Measurements from ENCODE around the gene SEMA5A.

The SEMA5A gene

DNA sequence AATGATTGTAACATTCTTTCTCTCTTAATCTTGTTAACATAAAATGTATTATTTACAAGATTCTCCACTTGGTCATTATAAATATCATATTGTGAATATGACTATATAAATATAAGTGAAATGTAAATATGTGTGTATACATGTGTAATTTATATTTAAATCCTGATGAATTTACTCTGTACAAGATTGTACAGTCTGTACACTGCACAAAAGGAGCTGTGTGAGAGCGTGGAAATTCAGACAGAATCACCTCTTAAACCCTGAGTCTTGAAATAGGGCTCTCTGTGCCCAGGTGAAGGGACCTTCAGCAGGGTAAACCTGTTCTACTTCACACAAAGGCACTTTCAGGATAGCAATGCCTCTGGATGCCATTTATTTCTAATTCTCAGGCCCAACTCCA is 456.0 kb downstream of the SEMA5A start:
- no peak for FAIRE-seq

GRCh38 chr5:9082996-9083395 is 462.9 kb downstream of the SEMA5A start:
- no peak for FAIRE-seq

GRCh38 chr5:9072701-9073100 is 473.2 kb downstream of the SEMA5A start:
- FAIRE-seq, result no peak

DNA sequence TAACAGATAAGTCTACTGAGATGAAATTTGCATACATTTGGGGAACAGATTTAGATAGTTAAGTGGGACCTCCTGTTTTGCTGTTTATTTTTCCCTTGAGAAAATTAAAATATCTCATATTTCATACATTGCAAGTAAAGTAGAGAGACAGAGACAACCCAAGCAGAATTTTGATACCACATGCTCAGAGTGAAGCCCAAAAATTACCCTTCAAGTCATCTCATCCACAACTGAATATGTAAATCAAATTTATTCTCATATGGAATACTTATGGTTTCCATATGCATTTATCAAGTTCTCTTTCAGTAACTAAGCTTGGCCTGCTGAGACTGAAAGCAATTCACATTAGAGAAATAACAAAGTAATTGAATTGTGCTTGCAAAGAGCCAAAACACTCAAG is 474.4 kb downstream of the SEMA5A start:
- no peak for FAIRE-seq

DNA sequence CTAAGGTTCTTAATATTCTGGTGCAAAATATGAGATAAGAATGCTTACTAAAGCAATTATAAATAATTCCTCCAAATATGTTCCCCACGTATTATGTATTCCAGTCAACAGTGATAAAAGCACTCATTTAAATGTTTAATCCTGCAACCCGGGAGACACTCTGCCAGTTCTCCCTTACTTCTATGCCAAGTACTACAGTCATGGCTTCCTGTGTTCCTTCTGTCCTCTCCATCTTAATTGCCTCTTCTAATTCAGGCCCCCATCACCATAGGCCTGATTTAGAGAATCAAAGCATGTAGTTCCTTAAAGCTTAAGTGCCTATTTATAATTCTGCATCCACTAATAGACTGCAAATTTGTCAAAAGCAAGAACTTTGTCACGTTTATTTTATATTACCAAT is 474.8 kb downstream of the SEMA5A start:
- no peak for FAIRE-seq

DNA sequence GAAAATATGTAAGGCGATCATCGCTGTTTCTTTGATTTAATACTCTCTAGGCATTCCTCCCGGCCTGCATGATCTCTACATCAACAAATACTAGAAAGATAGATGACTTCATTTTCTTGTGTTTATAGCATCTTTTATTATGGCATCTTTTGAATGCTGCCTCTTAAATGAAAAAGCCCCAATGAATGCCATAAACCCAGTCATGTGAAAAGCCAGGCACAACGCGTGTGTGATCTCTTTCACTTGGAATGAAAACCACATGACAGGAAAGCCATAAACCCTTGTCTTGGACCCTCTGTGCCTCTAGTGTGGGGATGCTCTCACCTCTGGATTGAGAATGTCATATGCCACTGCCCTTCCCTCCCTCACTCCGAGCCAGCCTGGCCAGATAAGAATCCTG is 476.2 kb downstream of the SEMA5A start:
- FAIRE-seq, result no peak

- FAIRE-seq, result no peak
Observed at GRCh38 chr5:9067154-9067553, 478.7 kb downstream of the SEMA5A start.

GRCh38 chr5:9066349-9066748 is 479.5 kb downstream of the SEMA5A start:
- FAIRE-seq, result no peak

- no peak for FAIRE-seq
Observed at GRCh38 chr5:9063615-9064245, 482.1 kb downstream of the SEMA5A start.

GRCh38 chr5:9062873-9063272 is 483.0 kb downstream of the SEMA5A start:
- FAIRE-seq, result no peak

- FAIRE-seq, result no peak
Observed at GRCh38 chr5:9059920-9060691, 485.8 kb downstream of the SEMA5A start.

DNA sequence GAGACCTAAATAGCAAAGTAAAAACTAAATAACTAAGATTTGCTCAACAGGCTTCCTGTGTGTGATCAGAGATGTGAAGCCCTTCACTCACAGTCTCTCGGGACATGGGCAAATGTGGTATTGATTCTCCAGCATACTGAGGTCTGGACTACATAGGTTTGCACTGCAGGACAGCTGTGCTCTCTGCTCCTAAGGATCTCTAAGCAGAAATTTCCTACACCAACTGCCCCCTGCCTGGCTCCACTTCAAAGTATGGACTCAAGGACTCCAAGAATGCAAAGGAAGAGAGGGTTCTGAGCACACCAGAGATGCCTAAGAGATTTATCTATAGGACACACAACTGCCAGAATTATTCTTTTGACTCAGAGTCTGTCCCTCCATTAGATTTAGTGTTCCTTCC is 487.2 kb downstream of the SEMA5A start:
- FAIRE-seq, result no peak

DNA sequence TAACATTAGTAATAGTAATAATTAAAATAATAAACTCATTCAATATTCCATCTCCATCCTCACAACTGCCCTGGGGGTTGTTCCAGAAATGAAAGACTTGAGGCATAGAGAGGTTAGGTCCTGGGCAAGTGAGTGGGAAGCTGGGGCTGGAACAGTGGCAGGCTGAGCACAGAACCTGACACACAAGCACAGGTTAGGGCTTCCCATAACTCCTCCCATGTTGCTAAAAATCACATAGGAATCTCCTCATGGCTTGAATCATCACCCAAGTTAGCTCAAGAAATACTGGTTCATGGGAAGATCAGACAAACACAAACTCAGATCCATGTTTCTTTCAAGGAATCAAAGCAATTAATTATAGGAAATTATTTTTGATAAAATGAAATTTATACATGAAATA is 487.7 kb downstream of the SEMA5A start:
- FAIRE-seq, result no peak

DNA sequence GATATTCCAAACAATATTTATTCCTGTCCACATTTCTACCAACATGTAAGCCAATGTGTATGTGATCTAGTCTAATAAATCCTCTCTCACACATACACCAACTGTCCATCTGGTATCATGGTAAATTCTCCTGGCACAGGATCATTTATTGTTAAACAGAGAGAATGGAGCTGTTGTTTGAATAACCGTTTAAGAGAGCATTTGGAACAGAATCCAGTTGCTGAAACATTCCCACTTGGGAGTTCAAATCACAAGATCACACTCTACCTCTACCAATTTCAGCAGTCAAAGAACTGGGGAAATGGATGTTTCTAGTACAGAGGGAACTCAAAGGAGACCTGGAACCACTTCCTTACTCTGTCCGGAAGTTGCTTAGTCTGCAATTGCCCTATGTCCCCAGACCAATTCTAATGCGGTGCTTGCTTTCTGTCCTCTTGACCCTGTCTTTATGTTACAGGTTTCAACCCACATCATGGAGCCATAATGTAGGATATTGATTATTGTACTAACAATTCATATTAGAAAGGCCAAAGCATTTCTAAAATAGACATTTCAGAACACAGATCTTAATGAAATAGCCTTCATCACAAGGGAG is 488.4 kb downstream of the SEMA5A start:
- FAIRE-seq, result no peak

DNA sequence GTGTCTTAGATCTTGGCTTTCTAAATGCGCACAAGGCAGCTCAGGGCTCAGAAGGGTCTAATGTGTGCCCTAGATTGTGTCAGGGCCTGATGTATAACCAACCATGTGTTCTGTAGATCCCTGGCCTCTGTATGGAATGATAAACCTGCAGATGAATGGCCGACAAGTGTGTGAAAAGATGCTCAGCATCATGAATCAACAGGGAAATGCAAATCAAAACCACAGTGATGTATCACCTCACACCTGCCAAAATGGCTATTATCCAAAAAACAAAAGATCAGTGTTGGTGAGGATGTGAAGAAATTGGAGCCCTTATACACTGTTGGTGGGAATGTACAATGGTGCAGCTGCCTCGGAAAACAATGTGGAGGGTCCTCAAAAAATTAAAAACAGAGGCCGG is 489.8 kb downstream of the SEMA5A start:
- no peak for FAIRE-seq

DNA sequence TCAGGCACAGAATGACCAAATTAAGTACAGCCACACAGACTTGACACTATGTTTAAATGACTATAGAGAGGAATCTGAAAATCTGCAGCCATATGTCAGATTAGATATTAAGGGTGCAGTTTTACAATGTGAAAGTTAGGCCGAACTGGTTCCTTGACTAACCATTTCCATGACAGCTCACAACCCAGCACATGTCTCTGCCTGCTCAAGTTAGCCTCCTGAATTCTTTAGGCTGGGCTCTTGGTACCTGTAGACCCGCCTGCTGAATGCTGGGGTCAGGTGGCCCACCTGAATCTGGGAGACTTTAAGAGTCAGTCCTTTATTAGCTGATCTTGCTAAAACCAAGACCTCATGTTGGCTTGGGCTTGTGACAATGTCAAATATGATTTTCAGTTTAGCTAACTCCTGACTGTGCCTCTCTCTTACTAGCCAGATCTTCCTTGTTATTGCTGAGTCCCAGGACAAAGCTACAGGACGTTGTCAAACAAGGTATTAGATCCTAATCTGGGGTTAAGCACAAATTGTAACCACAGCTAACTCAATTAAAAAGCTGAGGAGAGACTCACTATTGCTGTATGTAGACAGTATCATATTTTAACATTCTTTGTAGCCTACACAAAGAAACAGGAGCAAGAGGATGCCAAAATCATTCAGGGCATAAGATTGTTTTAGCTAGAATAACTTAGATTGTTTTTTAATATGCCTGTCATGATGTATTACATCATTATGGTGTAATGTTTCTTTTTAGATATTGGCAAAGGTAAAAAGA is 490.9 kb downstream of the SEMA5A start:
- no peak for FAIRE-seq

GRCh38 chr5:9054322-9054721 is 491.6 kb downstream of the SEMA5A start:
- no peak for FAIRE-seq

DNA sequence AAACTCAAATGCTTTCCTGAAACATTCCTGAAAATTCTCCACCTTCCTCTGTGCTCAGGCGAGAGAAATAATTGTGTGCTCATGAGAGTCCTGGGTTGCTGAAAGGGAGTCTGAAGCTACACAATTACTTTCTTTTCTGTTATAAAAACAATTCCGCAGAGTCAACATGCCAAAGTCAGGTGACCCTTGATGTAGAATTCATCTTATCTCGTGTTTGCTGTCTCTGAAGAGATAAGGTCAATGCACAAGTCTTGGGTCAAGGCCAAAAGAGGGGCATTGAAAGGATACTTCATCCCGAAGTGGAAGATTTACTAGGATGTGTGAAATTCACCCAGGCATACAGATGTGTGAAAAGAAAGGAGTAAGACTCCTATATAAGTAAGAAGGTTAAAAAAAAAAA is 493.5 kb downstream of the SEMA5A start:
- FAIRE-seq, result no peak

- no peak for FAIRE-seq
Observed at GRCh38 chr5:9051779-9052178, 494.1 kb downstream of the SEMA5A start.

DNA sequence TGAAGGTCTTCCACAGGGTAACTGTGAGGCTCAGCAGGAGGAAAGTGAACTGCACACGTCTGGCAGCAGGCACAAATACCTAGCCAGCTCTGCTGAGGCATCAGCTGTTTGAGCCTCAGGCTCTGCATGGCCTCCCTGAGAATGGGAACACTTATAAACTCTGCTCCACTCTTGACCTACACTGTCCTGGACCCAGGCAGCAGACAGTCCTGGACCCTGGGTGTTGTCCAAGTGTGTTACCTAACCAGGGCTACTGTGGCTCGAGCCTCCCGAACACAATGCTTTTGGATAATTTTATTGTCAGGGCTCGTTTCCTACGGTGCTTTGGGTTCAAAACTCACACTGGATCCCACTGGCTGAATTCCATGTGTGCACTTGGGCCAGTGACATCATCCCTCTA is 497.9 kb downstream of the SEMA5A start:
- no peak for FAIRE-seq

GRCh38 chr5:9046756-9047481 is 499.0 kb downstream of the SEMA5A start:
- no peak for FAIRE-seq

GRCh38 chr5:9045946-9046345 is 499.9 kb downstream of the SEMA5A start:
- no peak for FAIRE-seq

- no peak for FAIRE-seq
Observed at GRCh38 chr5:9042241-9042640, 503.6 kb downstream of the SEMA5A start.
